HG03575 (cell line): ENCODE data around the gene RAET1L.
A peak's percentile ranks its signal among the peaks of the same experiment; 100 is the strongest.
"Not testable (repeated sequence)": the region's sequence is repeated elsewhere in the genome, so short reads cannot be mapped to it uniquely, and the experiment has no call there.

Experiments used
- ATAC-seq: cut with Tn5 transposase; IDR thresholded peaks from one replicate; pipeline ENCODE4 v1.9.1; 2021; ENCODE audit not compliant: unreplicated experiment, insufficient number of reproducible peaks, low FRiP score; ENCODE audit errors: extremely low read depth

RAET1L gene

GRCh38 chr6:150002710-150003109 is 22.6 kb downstream of the RAET1L start:
- no peak for ATAC-seq

DNA sequence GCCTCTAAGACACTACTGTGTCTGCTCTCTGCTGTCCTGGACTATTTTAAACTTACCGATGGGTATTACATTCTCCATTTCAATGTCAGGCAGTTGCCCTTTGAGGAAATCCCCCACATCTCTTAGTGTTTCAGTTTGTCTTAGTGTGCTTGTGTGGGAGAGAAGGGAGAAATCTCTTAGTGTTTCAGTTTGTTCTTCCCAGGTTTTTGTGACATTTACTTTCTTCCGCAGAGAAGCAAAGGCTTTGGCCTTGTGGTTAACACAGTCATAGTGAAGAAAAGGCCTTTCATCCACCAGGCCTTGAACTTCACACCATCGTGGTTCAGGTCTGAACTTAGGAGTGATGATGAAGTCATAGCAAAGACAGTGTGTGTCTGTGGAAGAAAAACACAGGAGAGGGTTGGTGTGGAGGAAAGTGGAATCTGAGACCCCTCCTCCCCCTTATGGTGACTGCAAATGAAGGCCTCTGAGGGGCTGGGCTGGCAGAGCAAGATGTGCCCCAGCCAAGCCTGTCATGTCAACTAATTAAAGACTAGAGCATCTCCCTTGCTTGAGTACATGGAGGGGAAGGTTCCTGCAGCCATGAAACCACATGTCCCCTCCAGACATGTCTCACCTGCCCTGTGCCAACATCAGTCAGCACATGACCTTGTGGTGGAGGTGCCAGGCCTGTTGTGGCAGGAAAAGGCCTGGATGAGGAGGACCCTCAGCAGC is 23.9 kb downstream of the RAET1L start:
- ATAC-seq, result peak; percentile 50

DNA sequence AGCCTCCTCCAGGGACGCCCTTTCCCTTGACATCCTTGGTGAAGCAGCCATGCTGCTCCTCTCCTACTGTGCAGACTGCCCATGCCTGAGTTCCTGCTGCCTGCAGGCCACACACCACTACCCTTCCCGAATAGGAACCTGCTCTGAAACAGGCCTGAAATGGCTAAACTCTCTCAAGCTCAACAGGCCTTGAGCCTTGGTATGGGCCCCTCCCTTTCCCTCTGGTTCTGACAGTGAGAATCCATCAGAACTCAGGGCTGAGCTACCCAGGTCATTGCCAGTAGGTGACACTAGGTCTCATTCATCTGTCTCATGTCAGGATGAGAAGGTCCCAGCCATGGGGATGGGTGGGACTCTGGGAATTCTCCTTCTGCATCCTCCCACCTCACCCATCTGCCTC is 25.7 kb downstream of the RAET1L start:
- ATAC-seq, result no peak

DNA sequence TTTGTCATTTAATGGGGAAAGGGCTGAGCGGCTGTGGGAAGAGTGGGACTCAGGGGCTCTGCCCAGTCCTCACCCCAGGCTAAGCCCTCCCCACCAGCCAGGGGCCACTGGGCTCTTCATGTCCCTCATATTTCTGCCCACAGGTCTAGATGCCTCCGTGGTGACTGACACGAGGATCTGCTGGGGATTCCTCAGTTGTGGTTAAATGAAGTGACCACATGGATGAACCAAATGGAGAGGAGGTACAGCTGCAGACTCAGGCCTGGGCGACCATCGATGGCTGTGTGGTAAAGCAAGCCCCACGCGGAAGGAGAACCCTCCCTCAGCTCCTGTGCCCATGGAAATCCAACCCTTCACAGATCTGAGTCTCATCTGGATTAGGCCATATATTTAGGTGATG is 29.4 kb downstream of the RAET1L start:
- no peak for ATAC-seq

DNA sequence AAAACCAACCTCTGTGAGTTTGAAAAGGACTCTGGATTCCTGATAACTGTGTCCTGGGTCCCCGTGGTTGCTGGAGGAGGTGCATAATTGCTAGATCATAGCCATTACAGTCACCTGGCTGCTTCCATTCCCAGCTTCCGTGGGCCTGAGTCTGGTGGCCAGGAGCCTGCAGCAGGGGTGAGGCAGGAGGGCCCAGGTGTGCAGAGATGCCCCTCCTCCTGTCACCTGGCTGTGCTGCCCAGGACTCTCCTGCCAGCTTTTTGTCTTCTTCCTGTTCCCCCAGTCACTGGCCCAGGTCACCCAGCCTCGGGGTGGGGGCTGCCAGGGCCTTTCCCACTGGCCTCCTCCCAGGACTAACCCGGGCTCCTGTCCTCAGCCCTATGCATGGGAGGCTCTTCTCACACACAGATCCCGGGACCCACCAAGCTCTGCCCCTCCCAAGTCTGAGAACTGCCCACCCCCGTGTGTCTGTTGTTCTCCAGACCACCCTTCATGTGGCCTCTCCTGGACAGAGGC is 30.0 kb downstream of the RAET1L start:
- no peak for ATAC-seq

DNA sequence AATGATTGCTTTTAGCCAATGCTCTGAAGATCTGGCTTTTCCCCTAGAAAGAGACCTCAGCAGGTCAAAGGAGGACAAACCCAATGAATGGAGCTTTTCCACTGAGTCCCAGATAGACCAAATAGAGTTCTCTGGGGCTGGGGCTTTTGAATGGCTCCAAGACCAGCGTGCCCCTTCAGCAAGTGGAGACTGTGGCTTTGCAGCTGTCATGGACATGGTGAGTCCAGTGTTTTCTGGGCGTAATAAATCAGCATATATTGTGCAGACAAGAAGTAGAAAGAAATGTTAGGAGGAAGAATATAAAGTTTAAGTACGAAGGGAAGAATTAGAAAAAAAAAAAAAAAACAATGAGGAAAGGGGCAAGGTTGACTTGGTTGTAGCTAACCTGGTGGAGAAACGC is 33.5 kb downstream of the RAET1L start:
- no peak for ATAC-seq

DNA sequence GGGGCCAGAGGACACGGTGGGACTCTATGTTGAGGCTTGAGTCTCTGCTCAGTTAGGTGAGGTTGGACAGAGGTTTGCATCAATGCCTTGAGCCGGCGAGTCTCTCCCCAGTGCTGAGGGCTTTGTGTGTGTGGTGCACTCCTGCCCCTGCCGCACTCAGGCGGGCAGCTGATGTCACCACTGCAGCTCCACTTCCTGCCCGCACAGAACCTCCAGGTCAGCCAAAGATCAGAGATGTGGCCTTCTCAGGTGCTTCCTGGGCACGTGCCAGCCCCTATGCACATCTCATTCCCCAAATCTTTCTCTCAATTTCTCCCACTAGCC is 33.9 kb downstream of the RAET1L start:
- ATAC-seq, result not testable (repeated sequence)

DNA sequence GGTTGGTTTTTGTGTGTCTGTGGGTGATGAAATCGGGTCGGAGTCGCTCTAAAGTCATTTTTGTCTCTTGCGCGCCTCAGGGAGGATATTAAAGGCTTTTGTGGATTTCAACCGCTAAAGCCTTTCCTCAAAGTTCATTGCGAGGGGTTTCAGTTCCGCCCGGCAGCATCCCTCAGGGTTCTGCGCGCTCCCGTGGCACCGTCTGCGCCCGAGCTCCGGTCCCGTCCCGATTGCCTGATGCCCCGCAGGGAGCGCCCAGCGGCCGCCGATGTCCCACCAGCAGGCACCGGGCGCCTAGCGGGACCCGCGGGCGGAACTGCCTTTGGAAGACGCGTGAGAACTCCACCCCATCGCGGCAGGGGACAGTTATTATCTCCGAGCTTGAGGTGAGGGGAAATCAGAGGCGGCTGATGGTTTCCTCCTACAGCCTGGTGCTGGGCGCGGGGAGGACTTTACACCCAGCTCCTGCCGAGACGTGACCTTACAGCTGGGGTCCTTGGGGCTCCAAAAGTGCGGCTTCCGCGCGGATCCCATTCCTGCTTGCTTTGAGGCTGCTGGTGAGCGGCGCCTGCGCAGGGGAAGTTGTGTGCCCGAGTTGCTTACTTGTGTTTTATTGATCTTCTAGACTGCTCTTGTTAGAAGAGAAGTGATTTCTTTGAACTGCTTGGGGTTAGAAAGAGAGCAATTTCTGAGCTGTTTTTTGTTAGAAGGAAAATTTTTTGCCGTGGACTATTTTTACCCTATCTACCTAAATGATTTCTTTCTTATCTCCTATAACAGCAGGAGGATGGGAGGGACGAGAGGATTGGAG is 34.5 kb downstream of the RAET1L start:
- ATAC-seq, result no peak

- ATAC-seq, result no peak
These were observed 35.1 kb downstream of the RAET1L start for GRCh38 chr6:149990212-149990660.

GRCh38 chr6:149988550-149989346 is 36.6 kb downstream of the RAET1L start:
- no peak for ATAC-seq

DNA sequence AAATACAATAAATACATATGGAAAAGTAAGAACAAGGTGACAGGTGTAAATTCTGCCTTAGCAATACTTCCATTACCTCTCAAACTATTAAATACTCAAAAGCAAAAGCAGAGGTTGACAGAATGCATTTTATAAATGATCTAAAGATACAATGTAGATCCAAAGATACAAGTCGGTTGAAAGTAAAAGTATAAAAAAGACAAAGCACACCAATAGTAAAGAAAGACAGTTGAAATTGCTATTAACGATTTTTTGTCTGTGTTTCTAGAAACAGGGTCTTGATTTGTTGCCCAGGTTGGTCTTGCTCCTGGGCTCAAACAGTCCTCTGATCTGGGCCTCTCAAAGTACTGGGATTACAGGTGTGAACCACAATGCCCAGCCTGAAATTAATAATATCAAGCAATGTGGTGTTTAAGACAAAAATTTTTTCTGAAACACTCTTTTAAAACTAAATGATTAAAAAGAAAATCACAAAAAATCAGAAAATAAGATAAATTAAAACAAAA is 37.7 kb downstream of the RAET1L start:
- no peak for ATAC-seq

- no peak for ATAC-seq
These were observed 39.8 kb downstream of the RAET1L start for GRCh38 chr6:149985481-149985937.

GRCh38 chr6:149984773-149985172 is 40.6 kb downstream of the RAET1L start:
- ATAC-seq, result no peak

DNA sequence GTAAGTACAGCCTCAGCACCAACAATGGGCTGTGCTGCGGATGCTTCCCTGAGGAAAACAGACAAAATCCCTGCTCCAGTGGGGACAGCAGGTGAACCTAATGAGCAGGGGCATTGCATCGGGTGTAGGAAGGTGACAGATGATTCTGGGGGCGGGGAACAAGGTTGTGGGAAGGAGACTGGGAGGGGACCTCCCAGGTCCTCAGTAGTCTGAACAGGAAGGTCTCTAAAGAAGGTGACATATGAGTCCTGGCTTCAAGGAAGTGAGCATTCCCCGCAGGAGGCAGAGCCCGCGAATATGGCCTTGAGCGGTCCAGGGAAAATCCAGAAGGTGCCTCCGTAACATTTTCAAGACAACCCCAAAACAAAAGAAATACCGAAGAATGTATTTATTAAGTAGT is 42.2 kb downstream of the RAET1L start:
- no peak for ATAC-seq

- no peak for ATAC-seq
These were observed 46.0 kb downstream of the RAET1L start for GRCh38 chr6:149979293-149979692.

GRCh38 chr6:149978610-149979009 is 46.7 kb downstream of the RAET1L start:
- no peak for ATAC-seq

GRCh38 chr6:149977221-149977620 is 48.1 kb downstream of the RAET1L start:
- no peak for ATAC-seq

DNA sequence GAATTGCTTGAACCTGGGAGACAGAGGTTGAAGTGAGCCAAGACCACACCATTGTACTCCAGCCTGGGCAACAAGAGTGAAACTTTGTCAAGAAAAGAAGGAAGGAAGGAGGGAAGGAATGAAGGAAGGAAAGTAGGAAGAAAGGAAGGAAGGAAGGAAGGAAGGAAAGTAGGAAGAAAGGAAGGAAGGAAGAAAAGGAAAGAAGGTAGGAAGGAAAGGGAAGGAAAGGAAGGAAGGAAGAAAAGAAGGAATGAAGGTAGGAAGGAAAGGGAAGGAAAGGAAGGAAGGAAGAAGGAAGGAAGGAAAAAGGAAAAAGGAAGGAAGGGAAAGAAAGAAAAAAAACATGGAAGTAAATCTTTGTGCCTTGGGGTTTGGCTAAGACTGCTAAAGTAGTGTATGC is 49.9 kb downstream of the RAET1L start:
- ATAC-seq, result no peak

- no peak for ATAC-seq
These were observed 50.5 kb downstream of the RAET1L start for GRCh38 chr6:149974825-149975224.
